GM12878 (cell line): ENCODE results near the gene MAT2B. TPM values are rescaled to one million over a fixed set of nuclear protein-coding genes. Genes with fewer than 3 reads are reported as not detected.
A peak's percentile ranks its signal among the peaks of the same experiment; 100 is the strongest.

Source experiments
- CBX3 ChIP-seq: fragments of 200-600 bp; sonication (generic); IDR thresholded peaks from 2 replicates; pipeline ENCODE4 v1.6.1; 2016; ENCODE audit warnings: low read depth, borderline replicate concordance
- CBX5 ChIP-seq: sonication (generic); IDR thresholded peaks from 2 replicates; pipeline ENCODE4 v1.6.1; 2016; ENCODE audit warnings: low read depth, moderate library complexity, mild to moderate bottlenecking, inconsistent platforms
- DPF2 ChIP-seq: fragments of 450-650 bp; IDR thresholded peaks from 2 replicates; pipeline ENCODE4 v1.6.1; 2017; ENCODE audit warnings: mild to moderate bottlenecking
- EED ChIP-seq: sonication (generic); IDR thresholded peaks from 2 replicates; pipeline ENCODE4 v1.6.1; 2016; ENCODE audit warnings: antibody characterized with exemption, low read depth
- HDGF ChIP-seq: fragments of 450-650 bp; IDR thresholded peaks from 2 replicates; pipeline ENCODE4 v1.6.1; 2016; ENCODE audit warnings: antibody characterized with exemption
- KLF5 ChIP-seq: fragments of 450-650 bp; IDR thresholded peaks from 2 replicates; pipeline ENCODE4 v1.6.1; 2014; ENCODE audit warnings: mild to moderate bottlenecking; ENCODE audit not compliant: partially characterized antibody
- MXI1 ChIP-seq: fragments of 150-350 bp; IDR thresholded peaks from 2 replicates; pipeline ENCODE4 v1.6.1; 2011; ENCODE audit warnings: low read depth, mild to moderate bottlenecking, inconsistent platforms, low read length, improper control_type of control experiment
- NR2C2 ChIP-seq: IDR thresholded peaks from 2 replicates; pipeline ENCODE4 v1.6.1; 2011; ENCODE audit warnings: borderline replicate concordance, low read depth; ENCODE audit not compliant: control insufficient read depth, insufficient read length
- RCOR1 ChIP-seq: conservative IDR thresholded peaks from 2 replicates; pipeline ENCODE4 v1.6.1; 2012; ENCODE audit warnings: low read depth, low read length, improper control_type of control experiment
- SKIL ChIP-seq: fragments of 450-650 bp; IDR thresholded peaks from 2 replicates; pipeline ENCODE4 v1.6.1; 2017; ENCODE audit warnings: mild to moderate bottlenecking, low read depth, inconsistent platforms; ENCODE audit not compliant: poor library complexity, severe bottlenecking
- TARDBP ChIP-seq: IDR thresholded peaks from 2 replicates; pipeline ENCODE4 v1.6.1; 2016; ENCODE audit warnings: borderline replicate concordance
- TBL1XR1 ChIP-seq: IDR thresholded peaks from 2 replicates; pipeline ENCODE4 v1.6.1; 2012; ENCODE audit warnings: low read depth, low read length, improper control_type of control experiment
- ZBTB4 ChIP-seq: fragments of 450-650 bp; formaldehyde crosslinking; IDR thresholded peaks from 2 replicates; pipeline ENCODE4 v1.4.0; 2022; ENCODE audit warnings: mild to moderate bottlenecking, moderate library complexity
- ZNF207 ChIP-seq: fragments of 450-650 bp; IDR thresholded peaks from 2 replicates; pipeline ENCODE4 v1.6.1; 2014; ENCODE audit warnings: antibody characterized with exemption, mild to moderate bottlenecking, borderline replicate concordance
- ZNF24 ChIP-seq: fragments of 450-650 bp; IDR thresholded peaks from 2 replicates; pipeline ENCODE4 v1.6.1; 2017; ENCODE audit warnings: antibody characterized with exemption, mild to moderate bottlenecking
- ZNF622 ChIP-seq: fragments of 450-650 bp; IDR thresholded peaks from 2 replicates; pipeline ENCODE4 v1.6.1; 2017; ENCODE audit warnings: mild to moderate bottlenecking, inconsistent platforms
- polyA plus RNA-seq, 11 experiments: library from polyadenylated mRNA; depleted of rRNA in 4 of 11; unstranded in 6 of 11; stranded (reverse) in 5 of 11; fragments of >200 nt; fragmentation: Nextera tagmentation in 4 of 11; fragmentation: Illumina TruSeq in 1 of 11; extraction: Ambion mirVana in 4 of 11; extraction: Trizol in 1 of 11; gene quantifications; 1 replicate in 1 of 11; 2 replicates in 10 of 11; pipeline versions ENCODE4 v1.2.1 to v1.2.3, GENCODE V29; 2011 to 2016; ENCODE audit warnings: inconsistent platforms in 2 of 11, missing spikeins in 2 of 11, low read depth in 1 of 11
- total RNA-seq, 4 experiments: library from RNA; depleted of rRNA in 3 of 4; stranded (reverse); fragments of >200 nt in 3 of 4; fragmentation: Illumina TruSeq in 1 of 4; extraction: Trizol in 1 of 4; gene quantifications; 2 replicates each; pipeline versions ENCODE4 v1.2.1 to v1.2.3, GENCODE V29; 2013 to 2021

The MAT2B gene
- total and polyA plus RNA-seq, 10 of the 15 experiments (the other 5 are each of a cell fraction or from before 2014, with no cell fraction given): 43.2 to 122 (median 63.7) TPM

GRCh38 chr5:163459819-163460561 is 45.4 kb upstream of the MAT2B start, which contains the start of gene NUDCD2 (continued):
- TF ChIP-seq HDGF (0 out of 2 replicates have a peak, but pooled peaks have one; percentile 50), EED (peak; percentile 37; the same call in 1 of the 2 replicates), NR2C2 (no peak), ZNF207 (peak; percentile 93; the same call in 1 of the 2 replicates), TARDBP (no peak), RCOR1 (no peak), SKIL (no peak), MXI1 (peak; percentile 88), KLF5 (peak; percentile 78), ZNF622 (no peak), DPF2 (peak; percentile 68; the same call in 1 of the 2 replicates), CBX5 (0 out of 2 replicates have a peak, but pooled peaks have one; percentile 51), TBL1XR1 (peak; percentile 38; the same call in 1 of the 2 replicates), CBX3 (no peak), ZNF24 (no peak), ZBTB4 (no peak)
